H54 (cell line): ENCODE measurements around the gene DOCK9.
"Not testable (repeated sequence)": the region's sequence is repeated elsewhere in the genome, so short reads cannot be mapped to it uniquely, and the experiment has no call there.

ENCODE experiments used
- DNase-seq: peaks from one replicate; pipeline ENCODE4 v3.0.0; 2011; ENCODE audit warnings: low spot score, mixed read lengths; ENCODE audit not compliant: insufficient read length
- FAIRE-seq: peaks from 3 replicates; lab custom pipeline; 2011; peaks lifted over from hg19 to GRCh38; lab: Jason Lieb, UNC
- POLR2A ChIP-seq: IDR thresholded peaks from 2 replicates; pipeline ENCODE4 v1.6.1; 2011; ENCODE audit warnings: low read depth, mild to moderate bottlenecking, low read length

Gene DOCK9

DNA sequence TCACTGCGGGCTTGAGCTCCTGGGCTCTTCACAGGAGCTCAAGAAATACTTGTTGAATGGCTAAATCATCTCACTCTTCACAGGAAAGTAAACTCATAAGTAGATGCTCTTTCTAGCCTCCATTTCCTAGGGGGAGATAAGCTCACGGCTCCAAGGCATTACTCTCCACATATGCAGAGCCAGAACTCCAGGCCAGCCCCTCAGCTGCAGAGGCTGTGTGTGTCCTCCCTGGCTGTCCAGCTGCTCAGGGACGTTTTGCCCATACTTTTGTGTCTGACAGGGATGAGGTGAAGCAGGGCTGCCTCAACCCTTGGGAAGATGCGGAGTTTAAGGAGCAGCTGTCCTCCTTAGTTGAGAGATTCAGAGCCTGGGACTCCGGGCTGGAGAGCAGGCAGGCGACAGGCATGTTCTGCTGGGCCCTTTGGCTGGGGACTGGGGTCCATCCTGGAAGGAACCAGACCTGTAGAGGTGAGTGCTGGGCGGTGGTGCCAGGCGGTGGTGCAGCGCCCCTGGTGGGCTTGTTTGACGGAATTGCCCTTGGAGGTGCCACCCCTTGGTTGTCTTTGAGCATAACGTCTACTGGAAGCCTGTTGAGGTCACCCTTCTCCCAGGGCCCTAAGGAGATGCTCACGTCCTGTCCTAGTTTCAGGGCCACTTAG lies 204.9 kb downstream of the DOCK9 start:
- FAIRE-seq = no peak
- no peak for TF ChIP-seq POLR2A

DNA sequence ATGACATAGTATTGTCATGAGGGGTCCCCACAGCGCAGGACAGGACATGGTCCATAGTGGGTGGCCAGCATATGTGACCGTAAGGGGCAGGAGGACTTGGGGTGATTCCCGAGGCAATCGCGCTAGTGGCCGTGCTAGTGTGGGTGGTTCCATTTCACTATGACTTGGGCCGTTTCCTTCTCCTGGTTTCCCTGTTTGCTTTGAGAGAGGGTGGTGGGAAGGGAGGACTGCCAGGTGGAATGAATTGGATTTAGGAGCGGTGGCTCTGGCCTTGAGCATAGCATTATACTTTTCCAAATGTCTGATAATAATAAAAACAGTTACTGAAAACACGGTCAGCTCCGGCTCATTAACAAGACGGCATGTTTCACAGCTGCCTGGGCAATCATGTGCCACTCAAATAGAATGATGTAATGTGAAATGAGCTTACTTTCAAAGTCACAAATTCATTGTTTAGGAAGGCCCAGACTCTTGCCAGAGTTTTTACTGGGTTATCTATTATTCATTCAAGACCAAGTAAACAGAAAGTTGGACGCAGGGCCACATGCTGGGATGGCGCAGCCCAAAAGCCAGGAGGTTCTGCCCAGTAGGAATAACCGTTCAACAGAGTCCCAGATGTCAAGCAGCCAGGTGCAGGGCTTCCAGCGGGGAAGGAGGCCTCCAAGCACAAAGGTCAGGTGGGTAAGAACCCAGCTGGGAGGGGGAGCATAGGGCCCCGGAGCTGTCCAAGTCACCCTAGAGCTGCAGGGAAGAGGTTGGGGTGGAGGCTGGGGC lies 205.8 kb downstream of the DOCK9 start:
- DNase-seq (no peak), FAIRE-seq (no peak)
- no peak for TF ChIP-seq POLR2A

More for the DNA sequence above, 204.9 kb downstream of the DOCK9 start:
- no peak for DNase-seq

DNA sequence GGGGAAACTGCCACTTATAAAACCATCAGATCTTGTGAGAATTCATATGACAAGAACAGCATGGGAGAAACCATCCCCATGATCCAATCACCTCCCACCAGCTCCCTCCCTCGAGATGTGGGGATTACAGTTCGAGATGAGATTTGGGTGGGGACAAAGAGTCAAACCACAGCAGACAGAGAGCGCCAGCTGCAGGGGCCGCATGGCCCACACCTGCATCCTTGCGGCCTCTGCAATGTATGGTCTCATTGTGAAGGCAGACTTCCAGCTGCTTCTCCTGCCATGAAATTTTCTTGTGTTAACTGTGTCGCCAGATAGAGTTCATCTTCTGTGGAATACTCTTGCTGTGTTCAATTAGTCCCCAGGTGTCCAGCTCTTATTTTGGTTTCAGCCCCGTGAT lies 208.1 kb downstream of the DOCK9 start:
- FAIRE-seq = no peak
- TF ChIP-seq POLR2A = no peak

DNA sequence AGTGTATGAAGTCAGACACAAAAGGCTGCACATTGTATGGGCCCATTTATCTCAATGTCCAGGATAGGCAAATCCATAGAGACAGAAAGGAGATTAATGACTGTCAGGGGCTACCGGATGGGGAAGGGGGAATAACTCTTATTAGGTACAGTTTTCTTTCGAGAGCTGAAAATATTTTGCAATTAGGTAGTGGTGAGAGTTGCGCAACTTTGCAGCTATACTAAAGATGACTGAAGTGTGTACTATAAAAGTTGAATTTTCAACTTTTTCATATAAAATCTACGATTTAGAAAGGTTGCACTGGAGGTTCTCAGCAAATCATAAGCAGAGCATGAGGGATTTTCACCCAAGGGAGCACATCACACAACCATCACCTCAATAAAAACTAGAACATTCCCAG lies 209.3 kb downstream of the DOCK9 start:
- DNase-seq = no peak
- FAIRE-seq = no peak
- no peak for TF ChIP-seq POLR2A

More for the DNA sequence above, 208.1 kb downstream of the DOCK9 start:
- no peak for DNase-seq

DNA sequence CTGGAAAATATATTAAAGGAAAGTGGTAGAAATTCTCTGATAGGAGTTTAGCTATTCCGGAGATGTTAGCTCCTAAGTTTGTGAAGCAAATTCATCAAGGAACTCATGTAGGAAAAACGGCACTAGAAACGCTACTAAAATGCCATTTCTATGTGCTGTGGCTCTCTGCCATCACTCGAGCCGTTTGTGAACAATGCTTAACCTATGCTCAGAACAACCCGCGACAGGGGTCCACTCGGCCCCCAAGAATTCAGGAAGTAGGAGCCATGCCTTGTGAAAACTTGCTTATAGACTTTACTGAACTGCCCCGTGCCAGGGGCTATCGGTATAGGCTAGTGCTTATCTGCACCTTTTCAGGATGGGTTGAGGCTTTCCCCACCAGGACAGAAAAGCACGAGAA lies 211.2 kb downstream of the DOCK9 start:
- DNase-seq = no peak
- TF ChIP-seq POLR2A = no peak
- FAIRE-seq = no peak

DNA sequence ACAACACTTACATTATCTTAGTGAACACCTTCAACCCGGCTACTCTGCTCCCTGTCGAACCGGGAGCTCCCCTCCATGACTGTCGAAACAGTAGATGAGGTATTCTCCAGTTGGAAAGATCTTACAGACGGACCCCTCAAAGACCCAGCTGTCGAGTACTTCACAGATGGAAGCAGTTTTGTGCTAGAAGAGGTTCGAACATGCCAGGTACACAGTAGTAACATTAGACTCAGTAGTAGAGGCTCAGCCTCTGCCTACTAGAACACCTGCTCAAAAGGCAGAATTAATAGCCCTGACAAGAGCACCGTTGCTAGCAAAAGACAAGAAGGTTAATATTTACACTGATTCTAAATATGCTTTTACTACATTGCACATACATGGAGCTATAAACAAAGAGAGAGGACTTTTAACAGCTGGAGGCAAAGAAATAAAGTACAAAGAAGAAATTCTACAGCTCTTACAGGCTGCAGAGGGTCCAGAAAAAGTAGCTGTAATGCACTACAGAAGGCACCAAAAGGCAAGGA lies 211.8 kb downstream of the DOCK9 start:
- no peak for DNase-seq
- no peak for TF ChIP-seq POLR2A
- no peak for FAIRE-seq

DNA sequence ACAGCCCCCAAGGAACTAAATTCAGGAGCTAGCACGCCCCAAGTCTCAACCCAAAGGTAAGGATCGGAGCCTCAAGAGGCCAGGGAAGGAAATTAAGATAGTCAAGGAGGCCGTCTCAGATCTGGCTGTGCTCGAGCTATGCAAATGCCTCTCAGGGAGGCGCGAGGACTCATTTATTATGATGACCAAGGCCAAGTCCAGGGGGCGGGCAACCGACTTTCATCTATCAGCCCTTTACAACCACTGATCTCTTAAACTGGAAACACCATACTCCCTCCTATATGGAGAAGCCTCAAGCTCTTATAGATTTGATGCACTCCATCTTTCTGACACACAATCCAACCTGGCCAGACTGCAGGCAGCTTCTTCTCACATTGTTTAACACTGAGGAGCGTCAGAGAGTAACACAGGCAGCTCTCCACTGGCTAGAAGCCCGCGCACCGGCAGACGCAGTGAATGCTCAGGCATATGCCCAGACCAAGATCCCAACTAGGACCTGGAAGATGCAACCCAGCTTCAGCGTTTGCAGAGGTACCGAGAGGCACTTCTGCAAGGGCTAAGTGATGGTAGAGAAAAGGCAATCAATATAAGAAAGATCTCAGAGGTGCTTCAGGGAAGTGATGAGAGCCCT lies 215.8 kb downstream of the DOCK9 start:
- DNase-seq (no peak), FAIRE-seq (no peak)
- TF ChIP-seq POLR2A = no peak

DNA sequence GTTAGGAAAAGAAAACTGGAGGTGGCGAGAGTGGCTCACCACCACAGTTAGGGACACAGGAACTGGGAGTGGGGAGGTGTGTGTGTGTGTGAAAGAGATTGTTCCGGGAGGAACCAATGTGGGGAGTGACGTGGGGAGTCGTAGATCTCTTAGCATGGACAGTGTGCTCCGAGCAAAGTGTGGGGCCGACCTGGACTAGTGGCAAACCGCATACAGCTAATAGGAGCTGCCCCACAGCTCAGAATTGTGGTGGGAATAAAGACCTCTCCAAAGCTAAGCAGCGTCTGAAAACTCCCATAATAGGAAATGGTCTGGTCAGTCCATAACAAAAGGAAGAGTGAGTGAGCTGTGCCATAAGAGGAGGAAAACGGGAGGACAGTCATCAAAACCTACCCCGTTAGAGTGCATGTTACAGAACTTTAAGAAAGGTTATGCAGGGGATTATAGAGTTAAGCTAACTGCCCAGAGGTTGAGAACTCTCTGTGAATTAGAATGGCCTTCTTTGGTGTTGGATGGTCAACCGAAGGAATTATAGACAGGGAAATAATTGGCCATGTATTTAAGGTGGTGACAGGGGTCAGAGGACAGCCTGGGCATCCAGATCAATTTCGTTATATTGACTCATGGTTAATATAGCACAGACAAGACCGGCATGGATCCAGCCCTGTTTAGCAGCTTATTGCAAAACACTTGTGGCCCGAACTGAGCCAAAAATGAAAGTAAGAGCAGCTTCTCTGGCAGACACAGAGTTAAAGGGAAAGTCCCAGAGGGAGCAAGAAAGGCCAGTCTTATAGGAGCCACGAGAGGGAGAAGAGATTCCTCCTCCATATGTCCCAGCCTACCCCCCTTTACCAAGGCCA lies 216.5 kb downstream of the DOCK9 start:
- FAIRE-seq (peak; percentile 57), DNase-seq (peak; percentile 41)
- TF ChIP-seq POLR2A = no peak

DNA sequence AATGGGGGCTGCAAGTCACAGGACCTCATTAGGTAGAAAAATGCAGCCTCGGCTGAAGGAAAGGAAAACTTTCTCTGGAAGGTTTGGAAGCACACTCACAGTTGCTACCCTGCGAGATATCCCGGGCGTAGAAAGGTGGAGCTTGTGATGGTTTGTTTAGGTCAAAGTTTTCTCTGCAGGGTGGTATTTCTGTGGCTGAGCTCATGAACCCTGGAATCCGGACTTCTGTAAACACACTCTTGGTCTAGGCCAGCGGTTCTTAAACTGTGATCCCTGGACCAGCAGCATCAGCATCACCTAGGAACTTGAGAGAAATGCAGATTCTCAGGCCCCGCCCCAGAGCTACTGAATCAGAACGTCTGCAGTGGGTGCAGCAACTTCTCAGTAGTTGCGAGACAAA lies 222.1 kb downstream of the DOCK9 start:
- DNase-seq (no peak), FAIRE-seq (no peak)
- no peak for TF ChIP-seq POLR2A

DNA sequence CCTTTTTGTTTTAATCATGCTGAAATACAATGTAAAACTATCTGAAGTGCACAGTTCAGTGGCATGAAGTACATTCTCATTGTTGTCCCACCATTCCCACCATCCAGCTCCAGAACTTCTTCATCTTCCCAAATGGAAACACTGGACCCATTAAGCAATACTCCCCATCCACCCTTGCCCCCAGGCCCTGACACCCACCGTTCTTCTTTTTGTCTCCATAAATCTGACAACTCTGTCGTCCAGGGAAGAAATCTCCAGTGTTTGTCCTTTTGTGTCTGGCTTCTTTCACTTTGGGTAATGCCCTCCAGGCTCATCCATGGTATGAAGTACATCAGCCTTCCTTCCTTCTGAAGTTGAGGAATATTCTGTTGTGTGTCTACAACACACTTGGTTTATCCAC lies 222.7 kb downstream of the DOCK9 start:
- DNase-seq (no peak), FAIRE-seq (no peak)
- no peak for TF ChIP-seq POLR2A

DNA sequence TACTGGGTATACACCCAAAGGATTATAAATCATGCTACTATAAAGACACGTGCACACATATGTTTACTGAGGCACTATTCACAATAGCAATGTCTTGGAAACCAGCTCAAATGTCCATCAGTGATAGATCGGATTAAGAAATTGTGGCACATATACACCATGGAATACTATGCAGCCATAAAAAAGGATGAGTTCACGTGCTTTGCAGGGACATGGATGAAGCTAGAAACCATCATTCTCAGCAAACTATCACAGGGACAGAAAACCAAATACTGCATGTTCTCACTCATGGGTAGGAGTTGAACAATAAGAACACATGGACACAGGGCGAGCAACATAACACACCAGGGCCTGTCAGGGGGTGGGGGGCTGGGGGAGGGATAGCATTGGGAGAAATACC lies 223.4 kb downstream of the DOCK9 start:
- FAIRE-seq, DNase-seq: not testable (repeated sequence)

DNA sequence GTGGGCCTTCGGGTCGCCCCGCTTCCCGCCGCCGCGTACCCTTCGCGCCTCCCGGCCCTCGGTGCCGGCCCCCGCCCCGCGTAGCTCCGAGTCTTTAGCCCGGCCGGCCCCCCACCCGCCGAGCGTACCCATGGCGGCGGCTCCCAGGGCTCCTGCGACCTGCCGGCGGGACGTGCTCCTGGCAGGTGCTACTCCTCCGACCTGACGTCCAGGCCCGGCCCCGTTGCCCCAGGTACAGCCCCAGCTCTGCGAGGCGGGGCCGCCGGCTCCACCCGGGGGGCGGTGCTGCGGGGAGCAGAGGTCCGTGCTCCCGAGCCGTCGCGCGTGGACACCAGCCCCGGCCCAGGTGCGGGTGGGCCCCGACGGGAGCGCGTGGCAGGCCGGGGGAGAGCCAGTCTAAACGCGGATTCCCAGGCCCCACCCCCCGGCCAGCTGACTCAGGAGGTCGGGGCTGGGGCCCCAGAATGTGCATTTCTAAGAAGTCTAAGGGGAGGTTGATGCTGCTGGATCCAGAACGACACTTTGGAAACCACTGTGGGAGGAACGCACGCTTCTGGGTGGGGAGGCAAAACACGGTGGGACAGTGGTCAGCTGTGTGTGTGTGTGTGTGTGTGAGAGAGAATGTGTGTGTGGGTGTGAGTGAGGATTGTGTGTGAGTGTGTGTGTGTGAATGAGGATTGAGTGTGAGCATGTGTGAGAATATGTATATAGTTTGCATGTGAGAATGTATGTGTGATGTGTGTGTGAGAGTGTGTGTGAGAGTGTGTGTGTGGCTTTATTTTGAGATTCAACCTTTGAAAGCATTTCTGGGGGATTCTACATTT lies 225.2 kb downstream of the DOCK9 start, which contains the start of gene SLC15A1:
Gene SLC15A1, minus strand, starts transcription at position 206 of the 824 bp plus-strand sequence. Its CDS starts 74 bp downstream, at position 132.
- no peak for TF ChIP-seq POLR2A
- FAIRE-seq = no peak
- no peak for DNase-seq
